ENCODE data around the gene MACROD2.

MACROD2 gene

DNA sequence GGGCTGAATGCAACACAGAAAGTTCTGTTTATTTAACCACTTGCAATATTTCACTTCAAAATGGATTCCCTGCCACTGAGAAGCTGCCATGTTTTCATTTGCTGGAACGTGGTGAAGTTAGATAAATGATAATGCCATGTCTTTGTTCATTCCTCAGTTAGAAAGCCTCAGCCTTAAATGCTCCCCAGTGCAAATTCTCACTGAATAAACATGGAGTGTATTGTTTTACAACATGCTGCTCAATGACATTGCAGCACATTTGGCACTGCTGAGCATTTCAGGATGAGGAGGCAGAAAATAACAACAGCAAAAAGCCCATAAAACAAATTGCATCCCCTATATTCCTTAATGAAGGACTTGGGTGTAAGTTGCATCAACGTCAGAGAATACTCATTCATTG is 1255.9 kb downstream of the MACROD2 start:
- no peak overlapping the region for H3K4me3 ChIP-seq (replicated peaks; ENCODE audit: low read depth, low read length)
- DNase-seq (ENCODE audit: extremely low read depth, low read depth) = no peak
- TF ChIP-seq, protein P1, sequence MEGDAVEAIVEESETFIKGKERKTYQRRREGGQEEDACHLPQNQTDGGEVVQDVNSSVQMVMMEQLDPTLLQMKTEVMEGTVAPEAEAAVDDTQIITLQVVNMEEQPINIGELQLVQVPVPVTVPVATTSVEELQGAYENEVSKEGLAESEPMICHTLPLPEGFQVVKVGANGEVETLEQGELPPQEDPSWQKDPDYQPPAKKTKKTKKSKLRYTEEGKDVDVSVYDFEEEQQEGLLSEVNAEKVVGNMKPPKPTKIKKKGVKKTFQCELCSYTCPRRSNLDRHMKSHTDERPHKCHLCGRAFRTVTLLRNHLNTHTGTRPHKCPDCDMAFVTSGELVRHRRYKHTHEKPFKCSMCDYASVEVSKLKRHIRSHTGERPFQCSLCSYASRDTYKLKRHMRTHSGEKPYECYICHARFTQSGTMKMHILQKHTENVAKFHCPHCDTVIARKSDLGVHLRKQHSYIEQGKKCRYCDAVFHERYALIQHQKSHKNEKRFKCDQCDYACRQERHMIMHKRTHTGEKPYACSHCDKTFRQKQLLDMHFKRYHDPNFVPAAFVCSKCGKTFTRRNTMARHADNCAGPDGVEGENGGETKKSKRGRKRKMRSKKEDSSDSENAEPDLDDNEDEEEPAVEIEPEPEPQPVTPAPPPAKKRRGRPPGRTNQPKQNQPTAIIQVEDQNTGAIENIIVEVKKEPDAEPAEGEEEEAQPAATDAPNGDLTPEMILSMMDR (IDR thresholded peaks at IDR 0.05; ENCODE audit: low read depth, low read length, missing control alignments) = no peak

GRCh38 chr20:15252304-15252703 is 1257.0 kb downstream of the MACROD2 start:
- no peak for DNase-seq (ENCODE audit: extremely low read depth, low read depth)
- TF ChIP-seq, protein P1 (IDR thresholded peaks at IDR 0.05; ENCODE audit: low read depth, low read length, missing control alignments) = no peak
- H3K4me3 ChIP-seq (replicated peaks; ENCODE audit: low read depth, low read length) = no peak overlapping the region

DNA sequence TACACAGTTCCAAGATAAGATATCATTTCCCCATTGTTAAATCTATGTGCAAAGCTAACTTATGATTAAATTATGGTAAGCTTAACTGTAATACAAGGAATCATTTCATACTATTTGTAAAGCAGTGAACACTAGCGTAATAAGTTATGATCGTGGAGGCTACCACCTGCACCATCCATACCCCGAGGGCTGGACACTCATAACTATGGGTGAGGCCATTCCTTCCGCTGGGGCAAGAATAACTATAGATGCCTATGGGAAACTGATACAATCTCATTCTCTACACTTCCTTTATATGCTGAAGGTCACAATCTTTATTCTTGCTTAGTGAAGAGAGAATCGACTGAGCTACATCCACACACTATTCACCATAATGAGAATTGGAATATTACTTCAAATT is 1258.1 kb downstream of the MACROD2 start:
- no peak for DNase-seq (ENCODE audit: extremely low read depth, low read depth)
- TF ChIP-seq, protein P1 (IDR thresholded peaks at IDR 0.05; ENCODE audit: low read depth, low read length, missing control alignments) = no peak
- H3K4me3 ChIP-seq (replicated peaks; ENCODE audit: low read depth, low read length) = no peak overlapping the region

- TF ChIP-seq, protein P1 (IDR thresholded peaks at IDR 0.05; ENCODE audit: low read depth, low read length, missing control alignments) = no peak
- DNase-seq (ENCODE audit: extremely low read depth, low read depth) = no peak
- no peak overlapping the region for H3K4me3 ChIP-seq (replicated peaks; ENCODE audit: low read depth, low read length)
These were observed 1261.6 kb downstream of the MACROD2 start for GRCh38 chr20:15256676-15257568.

DNA sequence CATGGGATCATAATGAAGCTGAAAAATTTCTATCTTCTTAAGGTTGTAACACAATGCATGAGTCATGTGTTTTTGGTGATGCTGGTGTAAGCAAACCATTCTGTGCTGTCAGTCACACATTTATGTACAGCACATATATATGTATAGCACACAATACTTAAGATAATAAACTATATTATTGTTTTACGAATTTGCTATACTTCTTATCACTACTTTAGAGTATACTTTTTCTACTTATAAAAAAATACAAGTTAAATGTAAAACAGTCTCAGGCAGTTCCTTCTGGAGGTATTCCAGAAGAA is 1262.2 kb downstream of the MACROD2 start:
- no peak overlapping the region for H3K4me3 ChIP-seq (replicated peaks; ENCODE audit: low read depth, low read length)
- no peak for DNase-seq (ENCODE audit: extremely low read depth, low read depth)
- TF ChIP-seq, protein P1 (IDR thresholded peaks at IDR 0.05; ENCODE audit: low read depth, low read length, missing control alignments) = no peak

GRCh38 chr20:15265581-15266309 is 1270.4 kb downstream of the MACROD2 start:
- TF ChIP-seq, protein P1 (IDR thresholded peaks at IDR 0.05; ENCODE audit: low read depth, low read length, missing control alignments) = no peak
- no peak for DNase-seq (ENCODE audit: extremely low read depth, low read depth)
- H3K4me3 ChIP-seq (replicated peaks; ENCODE audit: low read depth, low read length) = no peak overlapping the region

Data from HFF-Myc (cell line).